GM23338 (cell line): ENCODE measurements around the gene PMP22. TPM values are rescaled to one million over a fixed set of nuclear protein-coding genes. Genes with fewer than 3 reads are reported as not detected.

Experiments
- ATAC-seq: fragments of 200-7000 bp; cut with Tn5 transposase; 3 replicates; pipeline ENCODE4 v1.9.1; 2020
- DNase-seq: peaks from one replicate; pipeline ENCODE4 v3.0.0-alpha.2; 2015; ENCODE audit warnings: low spot score
- H2AFZ ChIP-seq: fragments of 200-600 bp; sonication (generic); 2 replicates; pipeline ENCODE4 v1.8.0; 2016; ENCODE audit warnings: antibody characterized with exemption, mild to moderate bottlenecking, moderate library complexity
- H3F3A ChIP-seq: fragments of 200-600 bp; sonication (generic); replicated peaks from 2 replicates; pipeline ENCODE4 v1.8.0; 2017; ENCODE audit warnings: antibody characterized with exemption, mixed run types, low read depth
- H3K27ac ChIP-seq: fragments of 200-600 bp; sonication (generic); 2 replicates; pipeline ENCODE4 v1.6.1; 2016; ENCODE audit warnings: low read depth
- H3K27me3 ChIP-seq: fragments of 200-600 bp; sonication (generic); 2 replicates; pipeline ENCODE4 v1.8.0; 2016; ENCODE audit warnings: mild to moderate bottlenecking, mixed run types, moderate library complexity; ENCODE audit not compliant: insufficient read depth
- H3K36me3 ChIP-seq: fragments of 200-600 bp; sonication (generic); 2 replicates; pipeline ENCODE4 v1.8.0; 2016; ENCODE audit warnings: mild to moderate bottlenecking; ENCODE audit not compliant: insufficient read depth
- H3K4me1 ChIP-seq: fragments of 200-600 bp; sonication (generic); 2 replicates; pipeline ENCODE4 v1.8.0; 2016; ENCODE audit warnings: mild to moderate bottlenecking, moderate library complexity; ENCODE audit not compliant: insufficient read depth
- H3K4me2 ChIP-seq: fragments of 200-600 bp; sonication (generic); 2 replicates; pipeline ENCODE4 v1.7.1; 2017; ENCODE audit warnings: mixed run types
- H3K4me3 ChIP-seq: fragments of 200-600 bp; sonication (generic); 2 replicates; pipeline ENCODE4 v1.6.1; 2016; ENCODE audit warnings: mixed run types
- H3K79me2 ChIP-seq: fragments of 200-600 bp; sonication (generic); replicated peaks from 2 replicates; pipeline ENCODE4 v1.8.0; 2017; ENCODE audit warnings: mild to moderate bottlenecking; ENCODE audit not compliant: insufficient read depth
- H3K9me2 ChIP-seq: fragments of 200-600 bp; sonication (generic); 2 replicates; pipeline ENCODE4 v1.8.0; 2017; ENCODE audit not compliant: insufficient read depth
- H4K20me1 ChIP-seq: fragments of 200-600 bp; sonication (generic); replicated peaks from 2 replicates; pipeline ENCODE4 v1.8.0; 2017; ENCODE audit warnings: mild to moderate bottlenecking; ENCODE audit not compliant: insufficient read depth
- H3K27ac Mint-ChIP-seq: 2 replicates; pipeline ENCODE4 v1.8.0; 2020; ENCODE audit warnings: inconsistent platforms, mild to moderate bottlenecking, moderate library complexity, mixed read lengths
- H3K27me3 Mint-ChIP-seq: 3 replicates; pipeline ENCODE4 v1.8.0; 2022; ENCODE audit warnings: low read depth, mild to moderate bottlenecking, moderate library complexity, mixed read lengths, inconsistent platforms; ENCODE audit not compliant: insufficient read depth, poor library complexity
- H3K36me3 Mint-ChIP-seq: 3 replicates; pipeline ENCODE4 v1.8.0; 2021; ENCODE audit warnings: low read depth, mild to moderate bottlenecking, inconsistent platforms, moderate library complexity, mixed read lengths
- H3K4me1 Mint-ChIP-seq: 3 replicates; pipeline ENCODE4 v1.8.0; 2020; ENCODE audit warnings: mild to moderate bottlenecking, inconsistent platforms, mixed read lengths
- H3K4me3 Mint-ChIP-seq: 3 replicates; pipeline ENCODE4 v1.8.0; 2021; ENCODE audit warnings: moderate library complexity, mild to moderate bottlenecking, inconsistent platforms, mixed read lengths
- H3K9me3 Mint-ChIP-seq: 3 replicates; pipeline ENCODE4 v1.8.0; 2020; ENCODE audit warnings: moderate library complexity, mild to moderate bottlenecking, inconsistent platforms, mixed read lengths
- CREB1 ChIP-seq: fragments of 250-450 bp; sonication (Bioruptor Pico); IDR thresholded peaks from 2 replicates; pipeline ENCODE4 v1.5.0; 2020; ENCODE audit warnings: low read depth, mild to moderate bottlenecking, moderate library complexity
- CTCF ChIP-seq, 2 experiments: fragments of 200-600 bp in 1 of 2; sonication (generic) in 1 of 2; conservative IDR thresholded peaks; 2 replicates each; pipeline versions ENCODE4 v1.5.1 to v1.6.1; 2016 to 2017; ENCODE audit warnings: antibody characterized with exemption in 2 of 2, low read depth in 2 of 2, mild to moderate bottlenecking in 2 of 2, moderate library complexity in 1 of 2
- ETS1 ChIP-seq: IDR thresholded peaks from 2 replicates; pipeline ENCODE4 v1.6.1; 2016; ENCODE audit warnings: antibody characterized with exemption
- EZH2 ChIP-seq: fragments of 200-600 bp; sonication (generic); IDR thresholded peaks from one replicate; pipeline ENCODE4 v1.8.0; 2017; ENCODE audit warnings: antibody characterized with exemption, mild to moderate bottlenecking, low read depth; ENCODE audit not compliant: unreplicated experiment
- EZH2phosphoT487 ChIP-seq: fragments of 200-600 bp; sonication (generic); IDR thresholded peaks from one replicate; pipeline ENCODE4 v1.8.1; 2018; ENCODE audit warnings: antibody characterized with exemption; ENCODE audit not compliant: unreplicated experiment
- JUNB ChIP-seq: IDR thresholded peaks from one replicate; pipeline ENCODE4 v1.6.1; 2016; ENCODE audit warnings: antibody characterized with exemption; ENCODE audit not compliant: unreplicated experiment
- NANOG ChIP-seq: IDR thresholded peaks from 2 replicates; pipeline ENCODE4 v1.6.1; 2016; ENCODE audit warnings: antibody characterized with exemption, borderline replicate concordance
- POLR2AphosphoS5 ChIP-seq: IDR thresholded peaks from 2 replicates; pipeline ENCODE4 v1.6.1; 2016; ENCODE audit warnings: antibody characterized with exemption, low read depth
- STAT1 ChIP-seq: IDR thresholded peaks from one replicate; pipeline ENCODE4 v1.6.1; 2016; ENCODE audit warnings: antibody characterized with exemption; ENCODE audit not compliant: unreplicated experiment
- ZNF114 ChIP-seq: fragments of 250-450 bp; sonication (Bioruptor Pico); IDR thresholded peaks from 2 replicates; pipeline ENCODE4 v1.5.0; 2020; ENCODE audit warnings: mild to moderate bottlenecking, moderate library complexity
- ZNF331 ChIP-seq: fragments of 250-450 bp; sonication (Bioruptor Pico); IDR thresholded peaks from 2 replicates; pipeline ENCODE4 v1.5.0; 2020; ENCODE audit warnings: low read depth, mild to moderate bottlenecking, moderate library complexity
- polyA plus RNA-seq: library from polyadenylated mRNA; unstranded; fragments of >200 nt; fragmentation: Nextera tagmentation; extraction: Ambion mirVana; gene quantifications from 2 replicates; pipeline ENCODE4 v1.2.1, GENCODE V29; 2016
- total RNA-seq: library from RNA; depleted of rRNA; stranded (reverse); fragments of >200 nt; shearing (Covaris generic); gene quantifications from 2 replicates; pipeline ENCODE4 v1.2.3, GENCODE V29; 2014
- TF ChIP-seq, protein P1 (sequence below): IDR thresholded peaks from one replicate; pipeline ENCODE4 v1.6.1; 2018; ENCODE audit warnings: antibody characterized with exemption; ENCODE audit not compliant: unreplicated experiment
- TF ChIP-seq, protein P2 (sequence below): fragments of 250-450 bp; sonication (Bioruptor Pico); IDR thresholded peaks from 2 replicates; pipeline ENCODE4 v1.5.0; 2020; ENCODE audit warnings: mild to moderate bottlenecking, moderate library complexity

PMP22 gene
- total and polyA plus RNA-seq, 2 experiments from 2014 or later = 1.2 to 2.2 TPM

DNA sequence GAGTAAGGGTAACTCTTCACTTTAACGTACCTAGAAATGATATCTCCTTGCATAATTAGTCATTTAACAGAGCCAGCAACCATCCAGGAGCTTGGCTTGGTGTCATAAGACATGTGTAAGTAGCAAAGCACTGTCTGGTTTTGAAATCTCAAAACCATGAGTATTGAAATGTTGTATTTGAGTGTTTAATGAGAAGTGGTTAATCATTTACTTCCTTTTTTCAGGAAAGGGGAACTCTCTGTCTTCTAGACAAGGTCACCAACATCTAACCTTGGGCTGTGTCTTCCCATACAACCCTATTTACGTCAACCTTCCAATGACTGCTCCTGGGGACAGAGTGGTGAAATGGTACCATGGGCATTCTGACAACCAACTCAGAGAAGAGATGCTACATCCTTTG is 27.1 kb downstream of the PMP22 start:
- H3F3A ChIP-seq = no peaks in the 10 kb centered on the region
- no peaks in the 10 kb centered on the region for H3K27me3 Mint-ChIP-seq
- H4K20me1 ChIP-seq = no peaks in the 10 kb centered on the region
- DNase-seq (no peak), ATAC-seq (no peak)
- no peak overlapping the region for H3K4me2 ChIP-seq
- H2AFZ ChIP-seq = no peak overlapping the region
- peaks cover 2% of the 10 kb centered on the region; the same call in 1 of the 3 replicates for H3K4me1 Mint-ChIP-seq
- H3K27ac ChIP-seq = no peak overlapping the region
- H3K79me2 ChIP-seq = no peaks in the 10 kb centered on the region
- TF ChIP-seq EZH2phosphoT487 (no peak), NANOG (no peak), CTCF (conservative IDR thresholded peaks at IDR 0.05; ENCODE audit: low read depth in 2 of 2) (no peak), EZH2 (no peak), CREB1 (CRISPR knock-in tag) (no peak), ETS1 (no peak), JUNB (no peak), ZNF114 (CRISPR knock-in tag) (no peak), ZNF331 (CRISPR knock-in tag) (no peak), STAT1 (no peak), POLR2AphosphoS5 (no peak)
- TF ChIP-seq, protein P1, sequence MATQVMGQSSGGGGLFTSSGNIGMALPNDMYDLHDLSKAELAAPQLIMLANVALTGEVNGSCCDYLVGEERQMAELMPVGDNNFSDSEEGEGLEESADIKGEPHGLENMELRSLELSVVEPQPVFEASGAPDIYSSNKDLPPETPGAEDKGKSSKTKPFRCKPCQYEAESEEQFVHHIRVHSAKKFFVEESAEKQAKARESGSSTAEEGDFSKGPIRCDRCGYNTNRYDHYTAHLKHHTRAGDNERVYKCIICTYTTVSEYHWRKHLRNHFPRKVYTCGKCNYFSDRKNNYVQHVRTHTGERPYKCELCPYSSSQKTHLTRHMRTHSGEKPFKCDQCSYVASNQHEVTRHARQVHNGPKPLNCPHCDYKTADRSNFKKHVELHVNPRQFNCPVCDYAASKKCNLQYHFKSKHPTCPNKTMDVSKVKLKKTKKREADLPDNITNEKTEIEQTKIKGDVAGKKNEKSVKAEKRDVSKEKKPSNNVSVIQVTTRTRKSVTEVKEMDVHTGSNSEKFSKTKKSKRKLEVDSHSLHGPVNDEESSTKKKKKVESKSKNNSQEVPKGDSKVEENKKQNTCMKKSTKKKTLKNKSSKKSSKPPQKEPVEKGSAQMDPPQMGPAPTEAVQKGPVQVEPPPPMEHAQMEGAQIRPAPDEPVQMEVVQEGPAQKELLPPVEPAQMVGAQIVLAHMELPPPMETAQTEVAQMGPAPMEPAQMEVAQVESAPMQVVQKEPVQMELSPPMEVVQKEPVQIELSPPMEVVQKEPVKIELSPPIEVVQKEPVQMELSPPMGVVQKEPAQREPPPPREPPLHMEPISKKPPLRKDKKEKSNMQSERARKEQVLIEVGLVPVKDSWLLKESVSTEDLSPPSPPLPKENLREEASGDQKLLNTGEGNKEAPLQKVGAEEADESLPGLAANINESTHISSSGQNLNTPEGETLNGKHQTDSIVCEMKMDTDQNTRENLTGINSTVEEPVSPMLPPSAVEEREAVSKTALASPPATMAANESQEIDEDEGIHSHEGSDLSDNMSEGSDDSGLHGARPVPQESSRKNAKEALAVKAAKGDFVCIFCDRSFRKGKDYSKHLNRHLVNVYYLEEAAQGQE = no peak
- TF ChIP-seq, protein P2, sequence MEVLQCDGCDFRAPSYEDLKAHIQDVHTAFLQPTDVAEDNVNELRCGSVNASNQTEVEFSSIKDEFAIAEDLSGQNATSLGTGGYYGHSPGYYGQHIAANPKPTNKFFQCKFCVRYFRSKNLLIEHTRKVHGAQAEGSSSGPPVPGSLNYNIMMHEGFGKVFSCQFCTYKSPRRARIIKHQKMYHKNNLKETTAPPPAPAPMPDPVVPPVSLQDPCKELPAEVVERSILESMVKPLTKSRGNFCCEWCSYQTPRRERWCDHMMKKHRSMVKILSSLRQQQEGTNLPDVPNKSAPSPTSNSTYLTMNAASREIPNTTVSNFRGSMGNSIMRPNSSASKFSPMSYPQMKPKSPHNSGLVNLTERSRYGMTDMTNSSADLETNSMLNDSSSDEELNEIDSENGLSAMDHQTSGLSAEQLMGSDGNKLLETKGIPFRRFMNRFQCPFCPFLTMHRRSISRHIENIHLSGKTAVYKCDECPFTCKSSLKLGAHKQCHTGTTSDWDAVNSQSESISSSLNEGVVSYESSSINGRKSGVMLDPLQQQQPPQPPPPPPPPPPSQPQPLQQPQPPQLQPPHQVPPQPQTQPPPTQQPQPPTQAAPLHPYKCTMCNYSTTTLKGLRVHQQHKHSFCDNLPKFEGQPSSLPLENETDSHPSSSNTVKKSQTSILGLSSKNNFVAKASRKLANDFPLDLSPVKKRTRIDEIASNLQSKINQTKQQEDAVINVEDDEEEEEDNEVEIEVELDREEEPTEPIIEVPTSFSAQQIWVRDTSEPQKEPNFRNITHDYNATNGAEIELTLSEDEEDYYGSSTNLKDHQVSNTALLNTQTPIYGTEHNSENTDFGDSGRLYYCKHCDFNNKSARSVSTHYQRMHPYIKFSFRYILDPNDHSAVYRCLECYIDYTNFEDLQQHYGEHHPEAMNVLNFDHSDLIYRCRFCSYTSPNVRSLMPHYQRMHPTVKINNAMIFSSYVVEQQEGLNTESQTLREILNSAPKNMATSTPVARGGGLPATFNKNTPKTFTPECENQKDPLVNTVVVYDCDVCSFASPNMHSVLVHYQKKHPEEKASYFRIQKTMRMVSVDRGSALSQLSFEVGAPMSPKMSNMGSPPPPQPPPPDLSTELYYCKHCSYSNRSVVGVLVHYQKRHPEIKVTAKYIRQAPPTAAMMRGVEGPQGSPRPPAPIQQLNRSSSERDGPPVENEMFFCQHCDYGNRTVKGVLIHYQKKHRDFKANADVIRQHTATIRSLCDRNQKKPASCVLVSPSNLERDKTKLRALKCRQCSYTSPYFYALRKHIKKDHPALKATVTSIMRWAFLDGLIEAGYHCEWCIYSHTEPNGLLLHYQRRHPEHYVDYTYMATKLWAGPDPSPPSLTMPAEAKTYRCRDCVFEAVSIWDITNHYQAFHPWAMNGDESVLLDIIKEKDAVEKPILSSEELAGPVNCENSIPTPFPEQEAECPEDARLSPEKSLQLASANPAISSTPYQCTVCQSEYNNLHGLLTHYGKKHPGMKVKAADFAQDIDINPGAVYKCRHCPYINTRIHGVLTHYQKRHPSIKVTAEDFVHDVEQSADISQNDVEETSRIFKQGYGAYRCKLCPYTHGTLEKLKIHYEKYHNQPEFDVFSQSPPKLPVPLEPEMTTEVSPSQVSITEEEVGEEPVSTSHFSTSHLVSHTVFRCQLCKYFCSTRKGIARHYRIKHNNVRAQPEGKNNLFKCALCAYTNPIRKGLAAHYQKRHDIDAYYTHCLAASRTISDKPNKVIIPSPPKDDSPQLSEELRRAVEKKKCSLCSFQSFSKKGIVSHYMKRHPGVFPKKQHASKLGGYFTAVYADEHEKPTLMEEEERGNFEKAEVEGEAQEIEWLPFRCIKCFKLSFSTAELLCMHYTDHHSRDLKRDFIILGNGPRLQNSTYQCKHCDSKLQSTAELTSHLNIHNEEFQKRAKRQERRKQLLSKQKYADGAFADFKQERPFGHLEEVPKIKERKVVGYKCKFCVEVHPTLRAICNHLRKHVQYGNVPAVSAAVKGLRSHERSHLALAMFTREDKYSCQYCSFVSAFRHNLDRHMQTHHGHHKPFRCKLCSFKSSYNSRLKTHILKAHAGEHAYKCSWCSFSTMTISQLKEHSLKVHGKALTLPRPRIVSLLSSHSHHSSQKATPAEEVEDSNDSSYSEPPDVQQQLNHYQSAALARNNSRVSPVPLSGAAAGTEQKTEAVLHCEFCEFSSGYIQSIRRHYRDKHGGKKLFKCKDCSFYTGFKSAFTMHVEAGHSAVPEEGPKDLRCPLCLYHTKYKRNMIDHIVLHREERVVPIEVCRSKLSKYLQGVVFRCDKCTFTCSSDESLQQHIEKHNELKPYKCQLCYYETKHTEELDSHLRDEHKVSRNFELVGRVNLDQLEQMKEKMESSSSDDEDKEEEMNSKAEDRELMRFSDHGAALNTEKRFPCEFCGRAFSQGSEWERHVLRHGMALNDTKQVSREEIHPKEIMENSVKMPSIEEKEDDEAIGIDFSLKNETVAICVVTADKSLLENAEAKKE (CRISPR knock-in tag) = no peak
- H3K36me3 Mint-ChIP-seq = no peaks in the 10 kb centered on the region
- H3K4me3 Mint-ChIP-seq = no peak overlapping the region
- H3K36me3 ChIP-seq = no peaks in the 10 kb centered on the region
- H3K27ac Mint-ChIP-seq = no peak overlapping the region
- H3K27me3 ChIP-seq = no peaks in the 10 kb centered on the region
- H3K9me2 ChIP-seq = peaks cover 3% of the 10 kb centered on the region; the same call in 1 of the 2 replicates
- no peaks in the 10 kb centered on the region; the same call in 1 of the 3 replicates for H3K9me3 Mint-ChIP-seq
- H3K4me3 ChIP-seq = no peak overlapping the region
- H3K4me1 ChIP-seq = no peaks in the 10 kb centered on the region
